ENCODE measurements around the gene LANCL2.

GRCh38 chr7:55363386-55364170 lies 1.6 kb upstream of the LANCL2 start:
- TF ChIP-seq CTBP1 (IDR thresholded peaks at IDR 0.05; ENCODE audit: borderline replicate concordance) (no peak), NR2C2 (CRISPR knock-in tag; IDR thresholded peaks at IDR 0.05) (no peak), NR2C2 (tag; IDR thresholded peaks at IDR 0.05) (no peak), FIP1L1 (IDR thresholded peaks at IDR 0.05; ENCODE audit: low read depth, low read length, poor library complexity, severe bottlenecking) (no peak), CCNT2 (IDR thresholded peaks at IDR 0.05; ENCODE audit: borderline replicate concordance, extremely low read depth, insufficient read length, low read depth, low read length) (no peak), POLR2A (conservative IDR thresholded peaks at IDR 0.05) (no peak), MCM3 (IDR thresholded peaks at IDR 0.05) (no peak), TCF7L2 (IDR thresholded peaks at IDR 0.05; ENCODE audit: low read depth, low read length) (no peak), TBP (optimal IDR thresholded peaks at IDR 0.05; ENCODE audit: low read depth, low read length) (no peak), CTCF (IDR thresholded peaks at IDR 0.05 in 2 of 3, conservative IDR thresholded peaks at IDR 0.05 in 1 of 3; ENCODE audit: insufficient read depth in 2 of 3, low read depth in 1 of 3, low read length in 3 of 3) (no peak), BCLAF1 (IDR thresholded peaks at IDR 0.05; ENCODE audit: borderline replicate concordance in 1 of 2, control insufficient read depth in 1 of 2, low read depth in 2 of 2, low read length in 1 of 2) (no peak), ZBTB40 (IDR thresholded peaks at IDR 0.05) (no peak), ZBTB40 (CRISPR knock-in tag; IDR thresholded peaks at IDR 0.05) (no peak), MLX (CRISPR knock-in tag; conservative IDR thresholded peaks at IDR 0.05) (no peak)
